Suprapubic skin (tissue), 3 donors: ENCODE measurements around the gene PEMT.

Experiments
- CTCF ChIP-seq, 2 donors: fragments of 200-600 bp in 1 of 2; fragments of 450-650 bp in 1 of 2; sonication (generic) in 1 of 2; IDR thresholded peaks; one replicate each; pipeline ENCODE4 v1.5.1; 2016 to 2019; ENCODE audit warnings: antibody characterized with exemption in 2 of 2, mild to moderate bottlenecking in 1 of 2, moderate library complexity in 1 of 2
- POLR2A ChIP-seq, 2 donors: fragments of 450-650 bp; IDR thresholded peaks; one replicate each; pipeline ENCODE4 v1.6.1; 2017; ENCODE audit warnings: antibody characterized with exemption in 2 of 2, mild to moderate bottlenecking in 2 of 2, moderate library complexity in 2 of 2

GRCh38 chr17:17581509-17581908, 10.0 kb downstream of the PEMT start:
- TF ChIP-seq POLR2A (IDR thresholded peaks at IDR 0.05) (no peak), CTCF (IDR thresholded peaks at IDR 0.05) (no peak)
